Tibial artery (tissue), 4 donors: ENCODE results near the gene TCFL5.

Source experiments
- DNase-seq, 2 donors: peaks; one replicate each; pipeline ENCODE4 v3.0.0-alpha.2; 2019
- H3K27ac ChIP-seq, 2 donors: fragments of 200-600 bp; sonication (generic) in 1 of 2; 1 replicate in 1 of 2; 2 replicates in 1 of 2; pipeline ENCODE4 v1.5.1; 2018 to 2019; ENCODE audit warnings: mild to moderate bottlenecking in 1 of 2
- H3K27me3 ChIP-seq, 2 donors: fragments of 200-600 bp; sonication (generic) in 1 of 2; one replicate each; pipeline versions ENCODE4 v1.5.1 to v1.6.0; 2016 to 2019
- H3K36me3 ChIP-seq, 3 donors: fragments of 200-600 bp; sonication (generic) in 2 of 3; one replicate each; pipeline ENCODE4 v1.5.1; 2016 to 2019; ENCODE audit warnings: mild to moderate bottlenecking in 2 of 3
- H3K4me1 ChIP-seq, 4 donors: fragments of 200-600 bp; sonication (generic) in 2 of 4; 1 replicate in 3 of 4; 2 replicates in 1 of 4; pipeline ENCODE4 v1.5.1; 2016 to 2019
- H3K4me3 ChIP-seq, 2 donors: fragments of 200-600 bp; sonication (generic) in 1 of 2; 1 replicate in 1 of 2; 2 replicates in 1 of 2; pipeline ENCODE4 v1.5.1; 2018 to 2019; ENCODE audit warnings: mild to moderate bottlenecking in 2 of 2
- H3K9me3 ChIP-seq, 3 donors: fragments of 200-600 bp; sonication (generic) in 1 of 3; one replicate each; pipeline ENCODE4 v1.5.1; 2016 to 2019
- CTCF ChIP-seq, 2 experiments: fragments of 200-600 bp in 1 of 2; fragments of 450-650 bp in 1 of 2; IDR thresholded peaks; one replicate each; pipeline ENCODE4 v1.5.1; 2017 to 2019; ENCODE audit warnings: antibody characterized with exemption in 2 of 2, mild to moderate bottlenecking in 1 of 2, moderate library complexity in 1 of 2
- intact Hi-C: fragments of 100-400 bp; cut with DNase I; formaldehyde crosslinking; loops from one replicate; pipeline ENCODE4 v1.15.0; 2023; ENCODE audit warnings: low total_unique reads

The TCFL5 gene

GRCh38 chr20:62881662-62882395 is 20.2 kb upstream of the TCFL5 start:
- Histone ChIP-seq H3K4me1 (peaks cover 5 to 8% (median 7%) of the 10 kb centered on the region in 4 donors), H3K36me3 (peaks cover 17 to 45% (median 26%) of the 10 kb centered on the region in 3 donors), H3K4me3 (no peak overlapping the region), H3K27ac (no peak overlapping the region), H3K9me3 (no peaks in the 10 kb centered on the region), H3K27me3 (no peaks in the 10 kb centered on the region)
- intact Hi-C loops: no loop called here
- TF ChIP-seq CTCF (IDR thresholded peaks at IDR 0.05): no peak
- no peak for DNase-seq

GRCh38 chr20:62880935-62881661 is 19.5 kb upstream of the TCFL5 start:
- peaks cover 17 to 37% (median 22%) of the 10 kb centered on the region in 3 donors for H3K36me3 ChIP-seq
- no peaks in the 10 kb centered on the region for H3K27me3 ChIP-seq
- H3K4me1 ChIP-seq: peaks cover 5 to 15% (median 14%) of the 10 kb centered on the region in 4 donors
- no peak overlapping the region for H3K27ac ChIP-seq
- H3K9me3 ChIP-seq: no peaks in the 10 kb centered on the region
- TF ChIP-seq CTCF (IDR thresholded peaks at IDR 0.05): no peak
- no peak overlapping the region for H3K4me3 ChIP-seq
- intact Hi-C loops: no loop called here
- DNase-seq: no peak

GRCh38 chr20:62880147-62880934 is 18.7 kb upstream of the TCFL5 start:
- intact Hi-C loops: no loop called here
- no peaks in the 10 kb centered on the region for H3K9me3 ChIP-seq
- DNase-seq: no peak
- H3K27me3 ChIP-seq: no peaks in the 10 kb centered on the region
- peaks cover 5 to 21% (median 20%) of the 10 kb centered on the region in 4 donors for H3K4me1 ChIP-seq
- no peak for TF ChIP-seq CTCF (IDR thresholded peaks at IDR 0.05)
- H3K36me3 ChIP-seq: peaks cover 17 to 30% (median 22%) of the 10 kb centered on the region in 3 donors
- H3K27ac ChIP-seq: no peak overlapping the region
- H3K4me3 ChIP-seq: no peak overlapping the region

- H3K36me3 ChIP-seq: peaks cover 17 to 30% (median 22%) of the 10 kb centered on the region in 3 donors
- DNase-seq: no peak
- no peaks in the 10 kb centered on the region for H3K9me3 ChIP-seq
- H3K4me1 ChIP-seq: peaks cover 5 to 21% (median 20%) of the 10 kb centered on the region in 4 donors
- H3K27ac ChIP-seq: no peak overlapping the region
- intact Hi-C loops: loop anchor here (10.0 kb wide), 2 partner anchors 55 to 125 kb away; partner anchors contain the start of genes BHLHE23 and GID8
- TF ChIP-seq CTCF (IDR thresholded peaks at IDR 0.05): no peak
- H3K27me3 ChIP-seq: no peaks in the 10 kb centered on the region
- H3K4me3 ChIP-seq: no peak overlapping the region
Observed at GRCh38 chr20:62879275-62880146, 17.9 kb upstream of the TCFL5 start.
